ENCODE data around the gene BPIFB1. TPM values are rescaled to one million over a fixed set of nuclear protein-coding genes. Genes with fewer than 3 reads are reported as not detected.

Gene BPIFB1
- total and polyA plus RNA-seq, 9 of the 15 experiments (the other 6 are each of a cell fraction or from before 2014, with no cell fraction given), result not detected

DNA sequence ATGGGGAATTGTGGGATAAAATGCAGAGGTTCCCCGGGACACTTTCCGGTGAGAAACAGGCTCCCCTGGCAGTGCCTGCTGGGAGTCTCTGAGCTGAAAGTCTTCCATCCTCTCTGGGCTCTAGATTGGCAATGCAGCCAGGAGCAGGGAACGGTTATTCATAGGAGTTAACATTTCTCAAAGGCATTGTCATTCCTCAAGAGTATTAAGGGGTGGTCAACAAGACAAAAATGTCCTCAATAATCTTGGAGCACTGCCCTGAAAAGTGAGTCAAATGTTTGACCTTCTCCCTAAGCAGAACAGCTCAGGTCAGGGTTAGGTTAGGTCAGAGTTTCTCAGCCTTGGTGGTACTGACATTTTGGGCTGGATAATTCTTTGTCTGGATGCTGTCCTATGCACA lies 13.2 kb downstream of the BPIFB1 start:
- Histone ChIP-seq H3K79me2 (ENCODE audit: control insufficient read depth, insufficient read depth, low read length) (no peaks in the 10 kb centered on the region), H3K36me3 (ENCODE audit: control insufficient read depth, insufficient read depth, low read length) (no peaks in the 10 kb centered on the region), H3K9ac (ENCODE audit: insufficient read depth in 1 of 2, low read depth in 2 of 2, low read length in 2 of 2) (no peak overlapping the region), H2AFZ (ENCODE audit: low read depth, low read length) (no peak overlapping the region), H3K27me3 (ENCODE audit: control insufficient read depth in 2 of 2, insufficient read depth in 2 of 2, low read length in 2 of 2) (peaks cover 12 to 26% of the 10 kb centered on the region in 2 experiments), H3K27ac (ENCODE audit: extremely low read depth, low read depth, low read length) (no peak overlapping the region), H3K4me3 (no peak overlapping the region), H3K9me1 (ENCODE audit: control insufficient read depth, insufficient read depth, low read length) (no peaks in the 10 kb centered on the region), H3K4me1 (replicated peaks in 1 of 2; ENCODE audit: control insufficient read depth in 2 of 2, insufficient read depth in 2 of 2, low read length in 2 of 2) (peaks cover 0 to 3% of the 10 kb centered on the region in 2 experiments; a peak in 1 of 5 replicates), H4K20me1 (replicated peaks; ENCODE audit: control insufficient read depth, insufficient read depth, low read length) (peaks cover 4% of the 10 kb centered on the region; the same call in 1 of the 2 replicates), H3K4me2 (ENCODE audit: insufficient read depth, low read length) (no peak overlapping the region), H3K9me3 (replicated peaks; ENCODE audit: control insufficient read depth, insufficient read depth, low read depth, low read length) (no peaks in the 10 kb centered on the region)
- intact Hi-C loops (cut with micrococcal nuclease) (loop anchor here (5.0 to 10.0 kb wide), 3 partner anchors 61 to 394 kb away; partner anchors contain the start of gene BPIFA1), in situ Hi-C loops (cut with MboI) (loop anchor here (10.0 kb wide), 1 partner anchor 201 kb away; no protein-coding TSS in a partner anchor)
- WGBS (ENCODE audit: insufficient coverage, low coverage, missing lambda C conversion rate), result 0% methylated on average over 3 of the region's 3 CpGs
- POLR2A ChIA-PET, result no interaction called here
- no peak for DNase-seq (ENCODE audit: extremely low read depth in 1 of 4, low spot score in 3 of 4)
- CTCF ChIA-PET (ENCODE audit: low intra/inter-chr PET ratio), result no interaction called here
- ATAC-seq, result no peak
- FAIRE-seq, result no peak
- TF ChIP-seq CREM (IDR thresholded peaks at IDR 0.05; ENCODE audit: low read depth), result no peak
- no peak for TF ChIP-seq SMAD2 (IDR thresholded peaks at IDR 0.05; ENCODE audit: low read depth, low read length)
- TF ChIP-seq MEIS2 (IDR thresholded peaks at IDR 0.05; ENCODE audit: partially characterized antibody), result no peak
- TF ChIP-seq NFATC3 (IDR thresholded peaks at IDR 0.05), result no peak
- TF ChIP-seq, protein P1, sequence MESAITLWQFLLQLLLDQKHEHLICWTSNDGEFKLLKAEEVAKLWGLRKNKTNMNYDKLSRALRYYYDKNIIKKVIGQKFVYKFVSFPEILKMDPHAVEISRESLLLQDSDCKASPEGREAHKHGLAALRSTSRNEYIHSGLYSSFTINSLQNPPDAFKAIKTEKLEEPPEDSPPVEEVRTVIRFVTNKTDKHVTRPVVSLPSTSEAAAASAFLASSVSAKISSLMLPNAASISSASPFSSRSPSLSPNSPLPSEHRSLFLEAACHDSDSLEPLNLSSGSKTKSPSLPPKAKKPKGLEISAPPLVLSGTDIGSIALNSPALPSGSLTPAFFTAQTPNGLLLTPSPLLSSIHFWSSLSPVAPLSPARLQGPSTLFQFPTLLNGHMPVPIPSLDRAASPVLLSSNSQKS (CRISPR knock-in tag; IDR thresholded peaks at IDR 0.05), result no peak
- TF ChIP-seq, protein P2, sequence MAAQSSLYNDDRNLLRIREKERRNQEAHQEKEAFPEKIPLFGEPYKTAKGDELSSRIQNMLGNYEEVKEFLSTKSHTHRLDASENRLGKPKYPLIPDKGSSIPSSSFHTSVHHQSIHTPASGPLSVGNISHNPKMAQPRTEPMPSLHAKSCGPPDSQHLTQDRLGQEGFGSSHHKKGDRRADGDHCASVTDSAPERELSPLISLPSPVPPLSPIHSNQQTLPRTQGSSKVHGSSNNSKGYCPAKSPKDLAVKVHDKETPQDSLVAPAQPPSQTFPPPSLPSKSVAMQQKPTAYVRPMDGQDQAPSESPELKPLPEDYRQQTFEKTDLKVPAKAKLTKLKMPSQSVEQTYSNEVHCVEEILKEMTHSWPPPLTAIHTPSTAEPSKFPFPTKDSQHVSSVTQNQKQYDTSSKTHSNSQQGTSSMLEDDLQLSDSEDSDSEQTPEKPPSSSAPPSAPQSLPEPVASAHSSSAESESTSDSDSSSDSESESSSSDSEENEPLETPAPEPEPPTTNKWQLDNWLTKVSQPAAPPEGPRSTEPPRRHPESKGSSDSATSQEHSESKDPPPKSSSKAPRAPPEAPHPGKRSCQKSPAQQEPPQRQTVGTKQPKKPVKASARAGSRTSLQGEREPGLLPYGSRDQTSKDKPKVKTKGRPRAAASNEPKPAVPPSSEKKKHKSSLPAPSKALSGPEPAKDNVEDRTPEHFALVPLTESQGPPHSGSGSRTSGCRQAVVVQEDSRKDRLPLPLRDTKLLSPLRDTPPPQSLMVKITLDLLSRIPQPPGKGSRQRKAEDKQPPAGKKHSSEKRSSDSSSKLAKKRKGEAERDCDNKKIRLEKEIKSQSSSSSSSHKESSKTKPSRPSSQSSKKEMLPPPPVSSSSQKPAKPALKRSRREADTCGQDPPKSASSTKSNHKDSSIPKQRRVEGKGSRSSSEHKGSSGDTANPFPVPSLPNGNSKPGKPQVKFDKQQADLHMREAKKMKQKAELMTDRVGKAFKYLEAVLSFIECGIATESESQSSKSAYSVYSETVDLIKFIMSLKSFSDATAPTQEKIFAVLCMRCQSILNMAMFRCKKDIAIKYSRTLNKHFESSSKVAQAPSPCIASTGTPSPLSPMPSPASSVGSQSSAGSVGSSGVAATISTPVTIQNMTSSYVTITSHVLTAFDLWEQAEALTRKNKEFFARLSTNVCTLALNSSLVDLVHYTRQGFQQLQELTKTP (IDR thresholded peaks at IDR 0.05; ENCODE audit: low read depth in 1 of 2, partially characterized antibody in 2 of 2), result no peak
- TF ChIP-seq, protein P3, sequence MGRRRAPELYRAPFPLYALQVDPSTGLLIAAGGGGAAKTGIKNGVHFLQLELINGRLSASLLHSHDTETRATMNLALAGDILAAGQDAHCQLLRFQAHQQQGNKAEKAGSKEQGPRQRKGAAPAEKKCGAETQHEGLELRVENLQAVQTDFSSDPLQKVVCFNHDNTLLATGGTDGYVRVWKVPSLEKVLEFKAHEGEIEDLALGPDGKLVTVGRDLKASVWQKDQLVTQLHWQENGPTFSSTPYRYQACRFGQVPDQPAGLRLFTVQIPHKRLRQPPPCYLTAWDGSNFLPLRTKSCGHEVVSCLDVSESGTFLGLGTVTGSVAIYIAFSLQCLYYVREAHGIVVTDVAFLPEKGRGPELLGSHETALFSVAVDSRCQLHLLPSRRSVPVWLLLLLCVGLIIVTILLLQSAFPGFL (CRISPR knock-in tag; IDR thresholded peaks at IDR 0.05), result no peak
- TF ChIP-seq ZEB2 (IDR thresholded peaks at IDR 0.05), result no peak
- no peak for TF ChIP-seq RFX1 (IDR thresholded peaks at IDR 0.05)
- no peak for TF ChIP-seq SUPT5H (IDR thresholded peaks at IDR 0.05)
- no peak for TF ChIP-seq SAFB2 (IDR thresholded peaks at IDR 0.05; ENCODE audit: borderline replicate concordance, low read depth, low read length, severe bottlenecking)
- no peak for TF ChIP-seq ARNT (IDR thresholded peaks at IDR 0.05)
- no TSS peak for BruUV-seq (replicated peaks)

Measured in K562 (cell line).